GOT3 (cell line): ENCODE data around the gene RNF227.
"Not testable (repeated sequence)": the region's sequence is repeated elsewhere in the genome, so short reads cannot be mapped to it uniquely, and the experiment has no call there.

ENCODE experiments used
- DNase-seq: peaks from one replicate; lab custom pipeline; 2025; ENCODE audit warnings: mixed read lengths; lab: John Stamatoyannopoulos, UW

The RNF227 gene

GRCh38 chr17:7864384-7864783, 51.7 kb downstream of the RNF227 start:
- not testable (repeated sequence) for DNase-seq
